ENCODE measurements around the gene MRPL28.

DNA sequence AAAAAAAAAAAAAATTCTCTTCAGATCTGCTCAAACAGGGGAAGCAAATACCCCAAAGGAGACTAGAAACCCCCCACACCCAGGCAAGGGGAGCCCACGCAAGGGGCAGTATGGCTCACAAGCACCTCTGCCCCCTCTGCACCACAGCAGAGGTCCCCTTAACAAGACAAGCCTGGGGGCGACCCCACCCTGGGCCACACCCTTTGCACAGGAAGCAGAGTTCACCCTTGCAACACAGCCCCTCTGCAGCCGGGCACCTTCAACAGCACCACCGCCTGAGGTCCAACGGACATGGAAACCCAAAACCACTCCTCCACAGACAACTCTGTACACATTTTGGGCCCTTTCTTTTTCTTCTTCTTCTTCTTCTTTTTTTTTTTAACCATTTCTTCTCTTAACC, 30.7 kb downstream of the MRPL28 start:
- TF ChIP-seq USF1 (IDR thresholded peaks at IDR 0.05; ENCODE audit: borderline replicate concordance, low read depth) (no peak), FOSL2 (IDR thresholded peaks at IDR 0.05; ENCODE audit: borderline replicate concordance, low read depth) (no peak), CTCF (IDR thresholded peaks at IDR 0.05) (no peak), YY1 (IDR thresholded peaks at IDR 0.05; ENCODE audit: low read depth) (no peak), JUND (IDR thresholded peaks at IDR 0.05) (no peak), MEF2A (IDR thresholded peaks at IDR 0.05; ENCODE audit: borderline replicate concordance, low read depth) (no peak), TAF1 (IDR thresholded peaks at IDR 0.05; ENCODE audit: borderline replicate concordance, low read depth, low read length) (no peak), EP300 (IDR thresholded peaks at IDR 0.05; ENCODE audit: borderline replicate concordance in 1 of 2, low read depth in 1 of 2, low read length in 1 of 2) (no peak), FOXM1 (IDR thresholded peaks at IDR 0.05; ENCODE audit: low read depth) (no peak), TCF12 (IDR thresholded peaks at IDR 0.05) (no peak), POLR2AphosphoS5 (IDR thresholded peaks at IDR 0.05; ENCODE audit: low read depth, low read length) (no peak)
- TF ChIP-seq, protein P1, sequence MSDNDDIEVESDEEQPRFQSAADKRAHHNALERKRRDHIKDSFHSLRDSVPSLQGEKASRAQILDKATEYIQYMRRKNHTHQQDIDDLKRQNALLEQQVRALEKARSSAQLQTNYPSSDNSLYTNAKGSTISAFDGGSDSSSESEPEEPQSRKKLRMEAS (IDR thresholded peaks at IDR 0.05; ENCODE audit: low read depth), result no peak

Data from SK-N-SH (cell line).